Uterus (tissue), 2 donors: ENCODE measurements around the gene LYZ.

Experiments
- CTCF ChIP-seq, 4 experiments: fragments of 200-600 bp in 2 of 4; fragments of 450-650 bp in 2 of 4; sonication (generic) in 2 of 4; IDR thresholded peaks; one replicate each; pipeline ENCODE4 v1.5.1; 2016 to 2019; ENCODE audit warnings: antibody characterized with exemption in 4 of 4, mild to moderate bottlenecking in 2 of 4, moderate library complexity in 1 of 4
- POLR2A ChIP-seq, 2 donors: fragments of 450-650 bp; IDR thresholded peaks; one replicate each; pipeline ENCODE4 v1.6.1; 2016; ENCODE audit warnings: antibody characterized with exemption in 2 of 2, mild to moderate bottlenecking in 1 of 2, moderate library complexity in 1 of 2

- TF ChIP-seq CTCF (IDR thresholded peaks at IDR 0.05) (no peak), POLR2A (IDR thresholded peaks at IDR 0.05) (no peak)
Measured at GRCh38 chr12:69330475-69331473, 17.4 kb upstream of the LYZ start.
